ENCODE results near the gene SMYD3.

SMYD3 gene

GRCh38 chr1:246425895-246426294 is 81.2 kb downstream of the SMYD3 start:
- no peak for TF ChIP-seq ZFX (IDR thresholded peaks at IDR 0.05)
- TF ChIP-seq CTCF (conservative IDR thresholded peaks at IDR 0.05), result no peak
- no peak overlapping the region for H3K27ac ChIP-seq

- TF ChIP-seq CTCF (conservative IDR thresholded peaks at IDR 0.05) (no peak), ZFX (IDR thresholded peaks at IDR 0.05) (no peak)
- H3K27ac ChIP-seq, result no peak overlapping the region
Observed at GRCh38 chr1:246425139-246425794, 81.8 kb downstream of the SMYD3 start.

- peak overlapping the region; percentile 1; the same call in 1 of the 2 replicates for H3K27ac ChIP-seq
- no peak for TF ChIP-seq CTCF (conservative IDR thresholded peaks at IDR 0.05)
- TF ChIP-seq ZFX (IDR thresholded peaks at IDR 0.05), result no peak
Observed at GRCh38 chr1:246420300-246420699, 86.8 kb downstream of the SMYD3 start.

- no peak for TF ChIP-seq CTCF (conservative IDR thresholded peaks at IDR 0.05)
- TF ChIP-seq ZFX (IDR thresholded peaks at IDR 0.05), result no peak
- H3K27ac ChIP-seq, result no peak overlapping the region; the same call in 1 of the 2 replicates
Observed at GRCh38 chr1:246418565-246419312, 88.3 kb downstream of the SMYD3 start.

- H3K27ac ChIP-seq, result no peak overlapping the region
- TF ChIP-seq ZFX (IDR thresholded peaks at IDR 0.05) (no peak), CTCF (conservative IDR thresholded peaks at IDR 0.05) (no peak)
Observed at GRCh38 chr1:246417813-246418564, 89.1 kb downstream of the SMYD3 start.

GRCh38 chr1:246417152-246417812 is 89.8 kb downstream of the SMYD3 start:
- H3K27ac ChIP-seq, result no peak overlapping the region
- no peak for TF ChIP-seq ZFX (IDR thresholded peaks at IDR 0.05)
- TF ChIP-seq CTCF (conservative IDR thresholded peaks at IDR 0.05), result no peak

Data from C4-2B (cell line).